H1 (cell line): ENCODE measurements around the gene NIPAL3. TPM values are rescaled to one million over a fixed set of nuclear protein-coding genes. Genes with fewer than 3 reads are reported as not detected.

ENCODE experiments used
- CTCF ChIA-PET: fragments of 300-600 bp; sonication (Branson Sonifier 250); formaldehyde crosslinking; loops from one replicate; lab custom pipeline; 2021; ENCODE audit not compliant: partially characterized antibody; lab: Charles Lee
- POLR2A ChIA-PET: fragments of 300-600 bp; sonication (Branson Sonifier 250); formaldehyde crosslinking; loops from one replicate; lab custom pipeline; 2021; ENCODE audit warnings: inconsistent platforms; ENCODE audit not compliant: partially characterized antibody; lab: Charles Lee
- DNase-seq, 2 experiments: peaks; one replicate each; pipeline versions ENCODE4 v3.0.0 to v3.0.0-alpha.2; 2010 to 2022; ENCODE audit warnings: low spot score in 2 of 2, low read depth in 1 of 2, mixed read lengths in 1 of 2
- FAIRE-seq: peaks from 2 replicates; lab custom pipeline; 2011; peaks lifted over from hg19 to GRCh38; lab: Jason Lieb, UNC
- H2AFZ ChIP-seq: 2 replicates; pipeline ENCODE4 v1.8.1; 2012; ENCODE audit warnings: low read length, inconsistent platforms
- H2AK5ac ChIP-seq: 2 replicates; pipeline ENCODE4 v1.6.1; 2013; ENCODE audit warnings: low read depth, low read length
- H2BK120ac ChIP-seq: replicated peaks from 2 replicates; pipeline ENCODE3; 2013; ENCODE audit warnings: low read depth, low read length, inconsistent platforms
- H2BK12ac ChIP-seq: 2 replicates; pipeline ENCODE4 v1.6.1; 2013; ENCODE audit warnings: low read depth, low read length
- H2BK15ac ChIP-seq: 2 replicates; pipeline ENCODE4 v1.6.1; 2013; ENCODE audit warnings: low read length
- H2BK20ac ChIP-seq: 2 replicates; pipeline ENCODE4 v1.6.1; 2013; ENCODE audit warnings: low read length
- H2BK5ac ChIP-seq: 2 replicates; pipeline ENCODE4 v1.6.1; 2013; ENCODE audit warnings: low read depth, low read length
- H3K14ac ChIP-seq: 2 replicates; pipeline ENCODE4 v1.6.1; 2013; ENCODE audit warnings: inconsistent platforms; ENCODE audit not compliant: insufficient read length
- H3K18ac ChIP-seq: 2 replicates; pipeline ENCODE4 v1.6.1; 2013; ENCODE audit warnings: low read length; ENCODE audit errors: extremely low read depth
- H3K23ac ChIP-seq: 2 replicates; pipeline ENCODE4 v1.6.1; 2013; ENCODE audit warnings: inconsistent platforms; ENCODE audit not compliant: insufficient read length
- H3K23me2 ChIP-seq: 2 replicates; pipeline ENCODE4 v1.6.1; 2013; ENCODE audit warnings: low read depth, low read length
- H3K27ac ChIP-seq: 2 replicates; pipeline ENCODE4 v1.6.1; 2011; ENCODE audit warnings: low read depth, low read length, inconsistent platforms
- H3K27me3 ChIP-seq, 4 experiments: replicated peaks in 1 of 4; 1 replicate in 1 of 4; 2 replicates in 3 of 4; pipeline versions ENCODE4 v1.6.1 to v1.8.1; 2011 to 2013; ENCODE audit warnings: low read length in 3 of 4, mild to moderate bottlenecking in 3 of 4, inconsistent platforms in 2 of 4, mixed read lengths in 2 of 4, moderate library complexity in 1 of 4; ENCODE audit not compliant: control insufficient read depth in 3 of 4, insufficient read depth in 3 of 4; ENCODE audit errors: extremely low read depth in 1 of 4
- H3K36me3 ChIP-seq, 4 experiments: 2 replicates each; pipeline versions ENCODE4 v1.6.1 to v1.8.1; 2011 to 2013; ENCODE audit warnings: mild to moderate bottlenecking in 4 of 4, low read length in 3 of 4, moderate library complexity in 2 of 4, control low read depth in 1 of 4, inconsistent platforms in 1 of 4; ENCODE audit not compliant: insufficient read depth in 4 of 4, control insufficient read depth in 2 of 4
- H3K4ac ChIP-seq: replicated peaks from 2 replicates; pipeline ENCODE3; 2013; ENCODE audit warnings: low read length, low read depth, mixed read lengths, inconsistent platforms; ENCODE audit not compliant: insufficient read length
- H3K4me1 ChIP-seq, 4 experiments: replicated peaks in 1 of 4; 1 replicate in 1 of 4; 2 replicates in 3 of 4; pipeline versions ENCODE4 v1.6.1 to v1.8.1; 2011 to 2013; ENCODE audit warnings: low read length in 3 of 4, inconsistent platforms in 2 of 4, mixed read lengths in 1 of 4; ENCODE audit not compliant: insufficient read depth in 4 of 4, control insufficient read depth in 3 of 4
- H3K4me2 ChIP-seq, 2 experiments: 2 replicates each; pipeline versions ENCODE4 v1.6.1 to v1.8.1; 2011 to 2013; ENCODE audit warnings: low read depth in 2 of 2, low read length in 2 of 2, control low read depth in 1 of 2, inconsistent platforms in 1 of 2, mild to moderate bottlenecking in 1 of 2; ENCODE audit not compliant: insufficient read depth in 1 of 2
- H3K4me3 ChIP-seq, 4 experiments: fragments of 200-600, 300-600 bp in 1 of 4; sonication (generic), shearing (Covaris generic), sonication (Bioruptor Twin) in 1 of 4; 2 replicates each; pipeline versions ENCODE4 v1.5.1 to v1.8.1; 2011 to 2016; ENCODE audit warnings: low read length in 4 of 4, low read depth in 3 of 4, control low read depth in 2 of 4, inconsistent platforms in 2 of 4, mild to moderate bottlenecking in 2 of 4, mixed read lengths in 1 of 4, moderate library complexity in 1 of 4; ENCODE audit not compliant: insufficient read depth in 2 of 4; ENCODE audit errors: extremely low read depth in 1 of 4
- H3K56ac ChIP-seq: replicated peaks from 2 replicates; pipeline ENCODE3; 2013; ENCODE audit warnings: low read depth, mild to moderate bottlenecking, mixed read lengths, low read length, inconsistent platforms; ENCODE audit not compliant: insufficient read length
- H3K79me1 ChIP-seq: 2 replicates; pipeline ENCODE4 v1.6.1; 2013; ENCODE audit warnings: low read depth, low read length, control low read depth
- H3K79me2 ChIP-seq, 2 experiments: 2 replicates each; pipeline versions ENCODE4 v1.6.1 to v1.8.1; 2012 to 2013; ENCODE audit warnings: low read length in 2 of 2, mild to moderate bottlenecking in 2 of 2, inconsistent platforms in 1 of 2; ENCODE audit not compliant: insufficient read depth in 2 of 2, control insufficient read depth in 1 of 2
- H3K9ac ChIP-seq, 4 experiments: replicated peaks in 1 of 4; 1 replicate in 1 of 4; 2 replicates in 3 of 4; pipeline versions ENCODE4 v1.6.1 to v1.8.1; 2011 to 2013; ENCODE audit warnings: low read depth in 3 of 4, low read length in 3 of 4, control low read depth in 2 of 4, mild to moderate bottlenecking in 2 of 4, moderate library complexity in 2 of 4, inconsistent platforms in 1 of 4; ENCODE audit errors: extremely low read depth in 1 of 4
- H3K9me3 ChIP-seq, 2 experiments: 2 replicates each; pipeline versions ENCODE4 v1.6.1 to v1.8.1; 2012 to 2013; ENCODE audit warnings: mild to moderate bottlenecking in 2 of 2, moderate library complexity in 2 of 2, control low read depth in 1 of 2, inconsistent platforms in 1 of 2, low read depth in 1 of 2, low read length in 1 of 2, mixed read lengths in 1 of 2; ENCODE audit not compliant: insufficient read depth in 2 of 2
- H4K20me1 ChIP-seq, 2 experiments: replicated peaks in 1 of 2; 2 replicates each; pipeline versions ENCODE3 to v1.8.1; 2011 to 2013; ENCODE audit warnings: inconsistent platforms in 2 of 2, low read length in 2 of 2, mild to moderate bottlenecking in 1 of 2; ENCODE audit not compliant: insufficient read depth in 2 of 2, control insufficient read depth in 1 of 2
- H4K5ac ChIP-seq: 2 replicates; pipeline ENCODE4 v1.6.1; 2013; ENCODE audit warnings: low read length, low read depth, mixed read lengths, inconsistent platforms; ENCODE audit not compliant: insufficient read length
- H4K8ac ChIP-seq: 2 replicates; pipeline ENCODE4 v1.8.0; 2013; ENCODE audit warnings: mild to moderate bottlenecking, moderate library complexity, low read length, inconsistent platforms; ENCODE audit not compliant: insufficient read depth; ENCODE audit errors: extremely low read depth
- H4K91ac ChIP-seq: replicated peaks from 2 replicates; pipeline ENCODE3; 2013; ENCODE audit warnings: low read length, mixed read lengths, inconsistent platforms; ENCODE audit not compliant: insufficient read length
- BRCA1 ChIP-seq: IDR thresholded peaks from 2 replicates; pipeline ENCODE4 v1.6.1; 2012; ENCODE audit warnings: low read depth, low read length, improper control_type of control experiment
- GTF2F1 ChIP-seq: IDR thresholded peaks from 2 replicates; pipeline ENCODE4 v1.6.1; 2012; ENCODE audit warnings: low read depth, low read length, improper control_type of control experiment, borderline replicate concordance
- KDM4A ChIP-seq: IDR thresholded peaks from one replicate; pipeline ENCODE4 v1.7.1; 2012; ENCODE audit warnings: low read depth, mild to moderate bottlenecking, moderate library complexity, low read length, inconsistent platforms; ENCODE audit not compliant: severe bottlenecking
- MAFK ChIP-seq: IDR thresholded peaks from 2 replicates; pipeline ENCODE4 v1.6.1; 2012; ENCODE audit warnings: low read depth, mild to moderate bottlenecking, improper control_type of control experiment, low read length
- POU5F1 ChIP-seq: IDR thresholded peaks from 2 replicates; pipeline ENCODE4 v1.6.1; 2011; ENCODE audit warnings: low read depth, mild to moderate bottlenecking, low read length, moderate library complexity
- RAD21 ChIP-seq, 2 experiments: IDR thresholded peaks in 1 of 2; conservative IDR thresholded peaks in 1 of 2; 2 replicates each; pipeline ENCODE4 v1.6.1; 2011; ENCODE audit warnings: low read depth in 2 of 2, low read length in 2 of 2, improper control_type of control experiment in 1 of 2, inconsistent platforms in 1 of 2, mild to moderate bottlenecking in 1 of 2, moderate library complexity in 1 of 2
- SIN3A ChIP-seq, 2 experiments: IDR thresholded peaks in 1 of 2; conservative IDR thresholded peaks in 1 of 2; 2 replicates each; pipeline ENCODE4 v1.6.1; 2011 to 2012; ENCODE audit warnings: low read length in 2 of 2, improper control_type of control experiment in 1 of 2, low read depth in 1 of 2, mild to moderate bottlenecking in 1 of 2
- SP1 ChIP-seq: IDR thresholded peaks from 2 replicates; pipeline ENCODE4 v1.6.1; 2011; ENCODE audit warnings: low read depth, low read length
- TCF12 ChIP-seq: IDR thresholded peaks from 2 replicates; pipeline ENCODE4 v1.6.1; 2011; ENCODE audit warnings: low read depth, mild to moderate bottlenecking, low read length
- WGBS, 2 experiments: shearing (Covaris generic) in 1 of 2; methylation state at CpG; one replicate each; pipeline versions ENCODE4 v1.1.6 to v1.1.7; 2013 to 2015; ENCODE audit warnings: low lambda C conversion rate in 2 of 2, mixed read lengths in 2 of 2, inconsistent platforms in 1 of 2, low coverage in 1 of 2, missing lambda C conversion rate in 1 of 2; ENCODE audit not compliant: insufficient replicate concordance in 2 of 2, insufficient coverage in 1 of 2, insufficient read length in 1 of 2; ENCODE audit errors: extremely low coverage in 1 of 2, missing lambda C conversion rate in 1 of 2; 5-methylcytosine and 5-hydroxymethylcytosine counted together
- polyA plus RNA-seq, 7 experiments: library from polyadenylated mRNA; depleted of rRNA in 3 of 7; stranded (reverse) in 5 of 7; unstranded in 2 of 7; fragments of >200 nt in 5 of 7; fragments of 200-250 nt in 2 of 7; gene quantifications; 1 replicate in 5 of 7; 2 replicates in 1 of 7; 4 replicates in 1 of 7; pipeline versions ENCODE4 v1.2.1 to v1.2.3, GENCODE V29; 2011 to 2013; ENCODE audit warnings: missing spikeins in 2 of 7, mixed read lengths in 2 of 7
- total RNA-seq: library from RNA; stranded (reverse); fragmentation: NEBNext Ultra II Directional; extraction: Animal tissue kit (Norgen Biotek cat#: 25700); gene quantifications from 2 replicates; pipeline ENCODE4 v1.2.1, GENCODE V29; 2021
- TF ChIP-seq, protein P1 (sequence below), 3 experiments: IDR thresholded peaks; 1 replicate in 2 of 3; 2 replicates in 1 of 3; pipeline versions ENCODE4 v1.5.1 to v1.6.1; 2011; ENCODE audit warnings: low read length in 3 of 3, mild to moderate bottlenecking in 3 of 3, inconsistent platforms in 2 of 3, low read depth in 1 of 3, moderate library complexity in 1 of 3; ENCODE audit not compliant: insufficient read depth in 1 of 3; ENCODE audit errors: control extremely low read depth in 1 of 3
- TF ChIP-seq, protein P2 (sequence below): IDR thresholded peaks from 2 replicates; pipeline ENCODE4 v1.6.1; 2012; ENCODE audit warnings: inconsistent platforms

The NIPAL3 gene
- total and polyA plus RNA-seq, 2 of the 8 experiments (the other 6 are each of a cell fraction or from before 2014, with no cell fraction given), result 8.8 to 11.0 TPM

DNA sequence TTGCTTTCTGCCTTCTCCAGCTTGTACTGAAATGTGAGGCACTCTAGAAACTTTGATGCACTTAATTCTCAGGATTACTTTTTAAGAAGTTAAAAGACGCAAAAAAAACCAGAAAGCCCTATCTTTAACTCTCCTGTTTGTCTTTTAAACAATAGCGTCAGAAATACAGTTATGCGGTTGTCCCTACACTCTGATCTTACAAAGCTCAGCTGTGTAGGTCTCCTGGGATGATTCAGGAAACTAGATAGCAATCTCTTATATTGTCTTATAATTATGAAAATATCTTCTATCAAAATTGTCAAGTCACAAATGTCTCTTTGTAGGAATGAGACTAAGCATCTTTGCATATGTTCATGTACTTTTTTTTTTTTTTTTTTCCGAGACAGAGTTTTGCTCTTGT, 60.1 kb downstream of the NIPAL3 start:
- no peak overlapping the region for H2BK20ac ChIP-seq
- H3K4me1 ChIP-seq, result no peaks in the 10 kb centered on the region
- no peak overlapping the region for H2BK5ac ChIP-seq
- H3K4me3 ChIP-seq, result no peak overlapping the region
- H4K20me1 ChIP-seq, result no peaks in the 10 kb centered on the region
- H3K9ac ChIP-seq, result no peak overlapping the region
- no peaks in the 10 kb centered on the region for H3K79me1 ChIP-seq
- H3K14ac ChIP-seq, result no peak overlapping the region
- no peak overlapping the region for H3K18ac ChIP-seq
- no peaks in the 10 kb centered on the region for H3K23me2 ChIP-seq
- H2BK120ac ChIP-seq, result no peak overlapping the region
- H2AK5ac ChIP-seq, result no peak overlapping the region
- ChIA-PET POLR2A (no interaction called here), CTCF (interaction anchor here (0.9 to 2.0 kb wide), 3 partner anchors 10 to 111 kb away, joined by 3 to 4 read pairs (median 4); no protein-coding TSS in a partner anchor)
- no peak overlapping the region for H4K8ac ChIP-seq
- H3K4ac ChIP-seq, result no peak overlapping the region
- no peak overlapping the region for H3K23ac ChIP-seq
- WGBS, 2 experiments, result 87% methylated on average over 3 of the region's 4 CpGs; no CpG with 5 or more reads in 1 of the 2 experiments
- H3K36me3 ChIP-seq, result no peaks in the 10 kb centered on the region
- H3K27me3 ChIP-seq, result no peaks in the 10 kb centered on the region
- peak overlapping the region; percentile 26; the same call in 1 of the 2 replicates for H2AFZ ChIP-seq
- DNase-seq, result no peak
- H2BK12ac ChIP-seq, result no peak overlapping the region
- no peaks in the 10 kb centered on the region for H3K9me3 ChIP-seq
- no peak overlapping the region for H4K5ac ChIP-seq
- H3K79me2 ChIP-seq, result no peaks in the 10 kb centered on the region
- FAIRE-seq, result no peak
- H3K4me2 ChIP-seq, result no peak overlapping the region
- no peak overlapping the region for H3K56ac ChIP-seq
- H4K91ac ChIP-seq, result no peak overlapping the region
- no peak overlapping the region for H2BK15ac ChIP-seq
- H3K27ac ChIP-seq, result no peak overlapping the region
- TF ChIP-seq RAD21 (IDR thresholded peaks at IDR 0.05 in 1 of 2, conservative IDR thresholded peaks at IDR 0.05 in 1 of 2; ENCODE audit: low read depth in 2 of 2, low read length in 2 of 2) (no peak), POU5F1 (no peak), SP1 (no peak), KDM4A (no peak), MAFK (no peak), GTF2F1 (no peak), BRCA1 (no peak), SIN3A (conservative IDR thresholded peaks at IDR 0.05 in 1 of 2, IDR thresholded peaks at IDR 0.05 in 1 of 2; ENCODE audit: low read depth in 1 of 2, low read length in 2 of 2) (no peak), TCF12 (no peak)
- TF ChIP-seq, protein P1, sequence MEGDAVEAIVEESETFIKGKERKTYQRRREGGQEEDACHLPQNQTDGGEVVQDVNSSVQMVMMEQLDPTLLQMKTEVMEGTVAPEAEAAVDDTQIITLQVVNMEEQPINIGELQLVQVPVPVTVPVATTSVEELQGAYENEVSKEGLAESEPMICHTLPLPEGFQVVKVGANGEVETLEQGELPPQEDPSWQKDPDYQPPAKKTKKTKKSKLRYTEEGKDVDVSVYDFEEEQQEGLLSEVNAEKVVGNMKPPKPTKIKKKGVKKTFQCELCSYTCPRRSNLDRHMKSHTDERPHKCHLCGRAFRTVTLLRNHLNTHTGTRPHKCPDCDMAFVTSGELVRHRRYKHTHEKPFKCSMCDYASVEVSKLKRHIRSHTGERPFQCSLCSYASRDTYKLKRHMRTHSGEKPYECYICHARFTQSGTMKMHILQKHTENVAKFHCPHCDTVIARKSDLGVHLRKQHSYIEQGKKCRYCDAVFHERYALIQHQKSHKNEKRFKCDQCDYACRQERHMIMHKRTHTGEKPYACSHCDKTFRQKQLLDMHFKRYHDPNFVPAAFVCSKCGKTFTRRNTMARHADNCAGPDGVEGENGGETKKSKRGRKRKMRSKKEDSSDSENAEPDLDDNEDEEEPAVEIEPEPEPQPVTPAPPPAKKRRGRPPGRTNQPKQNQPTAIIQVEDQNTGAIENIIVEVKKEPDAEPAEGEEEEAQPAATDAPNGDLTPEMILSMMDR (IDR thresholded peaks at IDR 0.05; ENCODE audit: control extremely low read depth in 1 of 3, insufficient read depth in 1 of 3, low read depth in 1 of 3, low read length in 3 of 3), result no peak
- TF ChIP-seq, protein P2, sequence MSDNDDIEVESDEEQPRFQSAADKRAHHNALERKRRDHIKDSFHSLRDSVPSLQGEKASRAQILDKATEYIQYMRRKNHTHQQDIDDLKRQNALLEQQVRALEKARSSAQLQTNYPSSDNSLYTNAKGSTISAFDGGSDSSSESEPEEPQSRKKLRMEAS, result no peak
